Mammary epithelial cell (primary cell): ENCODE data around the gene RHNO1.

ENCODE experiments used
- EZH2 ChIP-seq: IDR thresholded peaks from 2 replicates; pipeline ENCODE4 v1.6.1; 2012; ENCODE audit warnings: low read length, inconsistent platforms, borderline replicate concordance
- TF ChIP-seq, protein P1 (sequence below), 2 donors: IDR thresholded peaks in 1 of 2; conservative IDR thresholded peaks in 1 of 2; 2 replicates each; pipeline ENCODE4 v1.5.1; 2011 to 2012; ENCODE audit warnings: inconsistent platforms in 2 of 2, low read length in 2 of 2, mild to moderate bottlenecking in 2 of 2, control low read depth in 1 of 2, low read depth in 1 of 2; ENCODE audit not compliant: insufficient read depth in 1 of 2; ENCODE audit errors: extremely low read depth in 1 of 2

DNA sequence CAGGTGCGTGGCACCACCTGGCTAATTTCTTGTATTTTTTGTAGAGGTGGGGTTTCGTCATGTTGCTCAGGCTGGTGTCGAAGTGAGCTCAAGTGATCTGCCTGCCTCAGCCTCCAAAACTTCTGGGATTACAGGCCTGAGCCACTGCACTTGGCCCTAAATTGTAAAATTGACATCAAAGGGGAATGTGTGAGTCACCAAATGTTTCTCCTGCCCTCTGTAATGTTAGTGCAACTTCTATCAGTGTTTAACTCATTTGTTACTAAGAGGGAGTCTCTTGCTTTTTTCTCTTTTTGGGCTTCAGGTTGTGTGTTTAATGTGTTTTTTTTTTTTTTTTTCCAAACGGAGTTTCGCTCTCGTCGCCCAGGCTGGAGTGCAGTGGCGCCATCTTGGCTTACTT, 16.0 kb downstream of the RHNO1 start:
- TF ChIP-seq, protein P1, sequence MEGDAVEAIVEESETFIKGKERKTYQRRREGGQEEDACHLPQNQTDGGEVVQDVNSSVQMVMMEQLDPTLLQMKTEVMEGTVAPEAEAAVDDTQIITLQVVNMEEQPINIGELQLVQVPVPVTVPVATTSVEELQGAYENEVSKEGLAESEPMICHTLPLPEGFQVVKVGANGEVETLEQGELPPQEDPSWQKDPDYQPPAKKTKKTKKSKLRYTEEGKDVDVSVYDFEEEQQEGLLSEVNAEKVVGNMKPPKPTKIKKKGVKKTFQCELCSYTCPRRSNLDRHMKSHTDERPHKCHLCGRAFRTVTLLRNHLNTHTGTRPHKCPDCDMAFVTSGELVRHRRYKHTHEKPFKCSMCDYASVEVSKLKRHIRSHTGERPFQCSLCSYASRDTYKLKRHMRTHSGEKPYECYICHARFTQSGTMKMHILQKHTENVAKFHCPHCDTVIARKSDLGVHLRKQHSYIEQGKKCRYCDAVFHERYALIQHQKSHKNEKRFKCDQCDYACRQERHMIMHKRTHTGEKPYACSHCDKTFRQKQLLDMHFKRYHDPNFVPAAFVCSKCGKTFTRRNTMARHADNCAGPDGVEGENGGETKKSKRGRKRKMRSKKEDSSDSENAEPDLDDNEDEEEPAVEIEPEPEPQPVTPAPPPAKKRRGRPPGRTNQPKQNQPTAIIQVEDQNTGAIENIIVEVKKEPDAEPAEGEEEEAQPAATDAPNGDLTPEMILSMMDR (conservative IDR thresholded peaks at IDR 0.05 in 1 of 2, IDR thresholded peaks at IDR 0.05 in 1 of 2; ENCODE audit: extremely low read depth in 1 of 2, insufficient read depth in 1 of 2, low read depth in 1 of 2, low read length in 2 of 2), result no peak
- TF ChIP-seq EZH2, result no peak
